Astrocyte (in vitro differentiated cells and primary cell): Measurements from ENCODE around the gene ABCC4.

Experiments
- CTCF ChIP-seq: IDR thresholded peaks from 2 replicates; pipeline ENCODE4 v1.5.1; 2011; ENCODE audit warnings: low read depth, mild to moderate bottlenecking, inconsistent platforms, low read length, moderate library complexity; ENCODE audit not compliant: insufficient read depth
- EZH2 ChIP-seq: IDR thresholded peaks from 2 replicates; pipeline ENCODE4 v1.6.1; 2012; ENCODE audit warnings: mild to moderate bottlenecking, low read length, inconsistent platforms; ENCODE audit not compliant: insufficient read depth

- TF ChIP-seq CTCF (no peak), EZH2 (no peak)
These were observed 270.4 kb downstream of the ABCC4 start for GRCh38 chr13:95030821-95031343.
